WTC11 (cell line): Measurements from ENCODE around the gene TMEM231. TPM values are rescaled to one million over a fixed set of nuclear protein-coding genes. Genes with fewer than 3 reads are reported as not detected.
A peak's percentile ranks its signal among the peaks of the same experiment; 100 is the strongest.

ENCODE experiments used
- ATAC-seq: fragments of 200-7000 bp; cut with Tn5 transposase; 2 replicates; pipeline ENCODE4 v1.10.0; 2021; ENCODE audit warnings: mild to moderate bottlenecking, moderate library complexity
- CTCF ChIA-PET: fragments of 300-600 bp; sonication (Branson Sonifier 250); formaldehyde crosslinking; loops from one replicate; lab custom pipeline; 2021; ENCODE audit warnings: antibody characterized with exemption; lab: Charles Lee
- POLR2A ChIA-PET: fragments of 350-600 bp; sonication (Branson Sonifier 250); formaldehyde crosslinking; loops from one replicate; lab custom pipeline; 2021; ENCODE audit warnings: antibody characterized with exemption; lab: Charles Lee
- DNase-seq: peaks from one replicate; pipeline ENCODE4 v3.0.0; 2021; ENCODE audit warnings: low spot score
- H3K27ac Mint-ChIP-seq: 2 replicates; pipeline ENCODE4 v1.8.0; 2021; ENCODE audit warnings: mixed read lengths
- H3K27me3 Mint-ChIP-seq: 2 replicates; pipeline ENCODE4 v1.8.0; 2021; ENCODE audit warnings: low read depth, mild to moderate bottlenecking, moderate library complexity, mixed read lengths
- H3K36me3 Mint-ChIP-seq: 2 replicates; pipeline ENCODE4 v1.8.0; 2021; ENCODE audit warnings: mixed read lengths
- H3K4me1 Mint-ChIP-seq: 2 replicates; pipeline ENCODE4 v1.8.0; 2022; ENCODE audit warnings: mixed read lengths
- H3K4me3 Mint-ChIP-seq: 2 replicates; pipeline ENCODE4 v1.8.0; 2021; ENCODE audit warnings: mild to moderate bottlenecking, moderate library complexity, mixed read lengths
- H3K9me3 Mint-ChIP-seq: 2 replicates; pipeline ENCODE4 v1.8.0; 2021; ENCODE audit warnings: mixed read lengths
- E2F4 ChIP-seq: sonication (generic); formaldehyde crosslinking; IDR thresholded peaks from 2 replicates; pipeline ENCODE4 v1.8.1; 2022; ENCODE audit warnings: low read depth, mild to moderate bottlenecking, moderate library complexity, missing genetic modification reagents, borderline replicate concordance
- ELF4 ChIP-seq: sonication (generic); formaldehyde crosslinking; IDR thresholded peaks from 2 replicates; pipeline ENCODE4 v1.8.1; 2022; ENCODE audit warnings: low read depth, mild to moderate bottlenecking, moderate library complexity, missing genetic modification reagents
- FOXJ3 ChIP-seq: sonication (generic); formaldehyde crosslinking; IDR thresholded peaks from 2 replicates; pipeline ENCODE4 v1.9.0; 2021; ENCODE audit warnings: missing genetic modification reagents, mild to moderate bottlenecking, borderline replicate concordance
- HMGA2 ChIP-seq: fragments of 250-450 bp; sonication (Bioruptor Pico); IDR thresholded peaks from 2 replicates; pipeline ENCODE4 v1.4.0; 2021; ENCODE audit warnings: mild to moderate bottlenecking, moderate library complexity
- OVOL2 ChIP-seq: fragments of 250-450 bp; sonication (Bioruptor Pico); IDR thresholded peaks from 2 replicates; pipeline ENCODE4 v1.9.0; 2021; ENCODE audit warnings: mild to moderate bottlenecking, borderline replicate concordance
- STAT6 ChIP-seq: sonication (generic); formaldehyde crosslinking; conservative IDR thresholded peaks from 2 replicates; pipeline ENCODE4 v1.8.1; 2023; ENCODE audit warnings: mild to moderate bottlenecking, low read depth, missing genetic modification reagents, moderate library complexity
- ZBTB21 ChIP-seq: sonication (generic); formaldehyde crosslinking; IDR thresholded peaks from 2 replicates; pipeline ENCODE4 v1.8.1; 2023; ENCODE audit warnings: mild to moderate bottlenecking, missing genetic modification reagents, borderline replicate concordance
- ZNF121 ChIP-seq: sonication (generic); formaldehyde crosslinking; IDR thresholded peaks from 2 replicates; pipeline ENCODE4 v1.8.0; 2023; ENCODE audit warnings: missing genetic modification reagents
- ZNF138 ChIP-seq: sonication (generic); formaldehyde crosslinking; conservative IDR thresholded peaks from 2 replicates; pipeline ENCODE4 v1.8.1; 2022; ENCODE audit warnings: mild to moderate bottlenecking, moderate library complexity, missing genetic modification reagents
- ZNF232 ChIP-seq: sonication (generic); formaldehyde crosslinking; IDR thresholded peaks from 2 replicates; pipeline ENCODE4 v1.8.0; 2022; ENCODE audit warnings: mild to moderate bottlenecking, missing genetic modification reagents
- ZNF423 ChIP-seq: fragments of 250-450 bp; sonication (Bioruptor Pico); IDR thresholded peaks from 2 replicates; pipeline ENCODE4 v2.1.2; 2022; ENCODE audit warnings: mild to moderate bottlenecking, moderate library complexity
- ZNF671 ChIP-seq: fragments of 250-450 bp; sonication (Bioruptor Pico); IDR thresholded peaks from 2 replicates; pipeline ENCODE4 v1.8.0; 2021; ENCODE audit warnings: mild to moderate bottlenecking
- total RNA-seq: library from RNA; stranded (reverse); gene quantifications from 3 replicates; pipeline ENCODE4 v1.2.3, GENCODE V29; 2021
- TF ChIP-seq, protein P1 (sequence below): sonication (generic); formaldehyde crosslinking; IDR thresholded peaks from 2 replicates; pipeline ENCODE4 v1.8.1; 2023; ENCODE audit warnings: mild to moderate bottlenecking, missing genetic modification reagents, borderline replicate concordance
- TF ChIP-seq, protein P2 (sequence below): fragments of 250-450 bp; sonication (Bioruptor Pico); IDR thresholded peaks from 2 replicates; pipeline ENCODE4 v1.9.0; 2021; ENCODE audit warnings: moderate library complexity, mild to moderate bottlenecking, inconsistent platforms, borderline replicate concordance
- TF ChIP-seq, protein P3 (sequence below): fragments of 250-450 bp; sonication (Bioruptor Pico); IDR thresholded peaks from 2 replicates; pipeline ENCODE4 v2.1.2; 2022; ENCODE audit warnings: mild to moderate bottlenecking, moderate library complexity

The TMEM231 gene
- total RNA-seq, 1 experiment from 2014 or later = 12.0 TPM

GRCh38 chr16:75579281-75579834, 23.3 kb upstream of the TMEM231 start:
- no peak overlapping the region for H3K4me3 Mint-ChIP-seq
- TF ChIP-seq ZNF232 (no peak), STAT6 (no peak)
- TF ChIP-seq, all 79 proteins: peak for 0
- Mint-ChIP-seq H3K27me3 (no peaks in the 10 kb centered on the region), H3K9me3 (no peaks in the 10 kb centered on the region), H3K4me1 (peaks cover 16% of the 10 kb centered on the region), H3K27ac (peak overlapping the region; percentile 45; the same call in 1 of the 2 replicates), H3K36me3 (peaks cover 34% of the 10 kb centered on the region)
- CTCF ChIA-PET = interaction anchor here (0.5 kb wide), 1 partner anchor 62 kb away, joined by 3 read pairs; no protein-coding TSS in a partner anchor
- ATAC-seq = no peak
- POLR2A ChIA-PET = interaction anchor here (0.6 kb wide), 1 partner anchor 19 kb away, joined by 5 read pairs; no protein-coding TSS in a partner anchor
- DNase-seq = no peak

- no peak for DNase-seq
- Mint-ChIP-seq H3K4me3 (no peak overlapping the region), H3K27ac (peak overlapping the region; percentile 12; the same call in 1 of the 2 replicates), H3K27me3 (no peaks in the 10 kb centered on the region), H3K4me1 (peaks cover 16% of the 10 kb centered on the region), H3K9me3 (no peaks in the 10 kb centered on the region), H3K36me3 (peaks cover 38% of the 10 kb centered on the region)
- ChIA-PET POLR2A (no interaction called here), CTCF (no interaction called here)
- ATAC-seq = no peak
- TF ChIP-seq, protein P1, sequence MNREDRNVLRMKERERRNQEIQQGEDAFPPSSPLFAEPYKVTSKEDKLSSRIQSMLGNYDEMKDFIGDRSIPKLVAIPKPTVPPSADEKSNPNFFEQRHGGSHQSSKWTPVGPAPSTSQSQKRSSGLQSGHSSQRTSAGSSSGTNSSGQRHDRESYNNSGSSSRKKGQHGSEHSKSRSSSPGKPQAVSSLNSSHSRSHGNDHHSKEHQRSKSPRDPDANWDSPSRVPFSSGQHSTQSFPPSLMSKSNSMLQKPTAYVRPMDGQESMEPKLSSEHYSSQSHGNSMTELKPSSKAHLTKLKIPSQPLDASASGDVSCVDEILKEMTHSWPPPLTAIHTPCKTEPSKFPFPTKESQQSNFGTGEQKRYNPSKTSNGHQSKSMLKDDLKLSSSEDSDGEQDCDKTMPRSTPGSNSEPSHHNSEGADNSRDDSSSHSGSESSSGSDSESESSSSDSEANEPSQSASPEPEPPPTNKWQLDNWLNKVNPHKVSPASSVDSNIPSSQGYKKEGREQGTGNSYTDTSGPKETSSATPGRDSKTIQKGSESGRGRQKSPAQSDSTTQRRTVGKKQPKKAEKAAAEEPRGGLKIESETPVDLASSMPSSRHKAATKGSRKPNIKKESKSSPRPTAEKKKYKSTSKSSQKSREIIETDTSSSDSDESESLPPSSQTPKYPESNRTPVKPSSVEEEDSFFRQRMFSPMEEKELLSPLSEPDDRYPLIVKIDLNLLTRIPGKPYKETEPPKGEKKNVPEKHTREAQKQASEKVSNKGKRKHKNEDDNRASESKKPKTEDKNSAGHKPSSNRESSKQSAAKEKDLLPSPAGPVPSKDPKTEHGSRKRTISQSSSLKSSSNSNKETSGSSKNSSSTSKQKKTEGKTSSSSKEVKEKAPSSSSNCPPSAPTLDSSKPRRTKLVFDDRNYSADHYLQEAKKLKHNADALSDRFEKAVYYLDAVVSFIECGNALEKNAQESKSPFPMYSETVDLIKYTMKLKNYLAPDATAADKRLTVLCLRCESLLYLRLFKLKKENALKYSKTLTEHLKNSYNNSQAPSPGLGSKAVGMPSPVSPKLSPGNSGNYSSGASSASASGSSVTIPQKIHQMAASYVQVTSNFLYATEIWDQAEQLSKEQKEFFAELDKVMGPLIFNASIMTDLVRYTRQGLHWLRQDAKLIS (CRISPR knock-in tag) = no peak
- no peak for TF ChIP-seq ZNF671 (CRISPR knock-in tag)
- TF ChIP-seq FOXJ3 = no peak
- no peak for TF ChIP-seq OVOL2 (CRISPR knock-in tag)
- no peak for TF ChIP-seq E2F4
- TF ChIP-seq ZNF423 = no peak
- TF ChIP-seq ZBTB21 (CRISPR knock-in tag) = no peak
- TF ChIP-seq, protein P2, sequence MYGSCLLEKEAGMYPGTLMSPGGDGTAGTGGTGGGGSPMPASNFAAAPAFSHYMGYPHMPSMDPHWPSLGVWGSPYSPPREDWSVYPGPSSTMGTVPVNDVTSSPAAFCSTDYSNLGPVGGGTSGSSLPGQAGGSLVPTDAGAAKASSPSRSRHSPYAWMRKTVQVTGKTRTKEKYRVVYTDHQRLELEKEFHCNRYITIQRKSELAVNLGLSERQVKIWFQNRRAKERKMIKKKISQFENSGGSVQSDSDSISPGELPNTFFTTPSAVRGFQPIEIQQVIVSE (CRISPR knock-in tag) = no peak
- TF ChIP-seq, protein P3, sequence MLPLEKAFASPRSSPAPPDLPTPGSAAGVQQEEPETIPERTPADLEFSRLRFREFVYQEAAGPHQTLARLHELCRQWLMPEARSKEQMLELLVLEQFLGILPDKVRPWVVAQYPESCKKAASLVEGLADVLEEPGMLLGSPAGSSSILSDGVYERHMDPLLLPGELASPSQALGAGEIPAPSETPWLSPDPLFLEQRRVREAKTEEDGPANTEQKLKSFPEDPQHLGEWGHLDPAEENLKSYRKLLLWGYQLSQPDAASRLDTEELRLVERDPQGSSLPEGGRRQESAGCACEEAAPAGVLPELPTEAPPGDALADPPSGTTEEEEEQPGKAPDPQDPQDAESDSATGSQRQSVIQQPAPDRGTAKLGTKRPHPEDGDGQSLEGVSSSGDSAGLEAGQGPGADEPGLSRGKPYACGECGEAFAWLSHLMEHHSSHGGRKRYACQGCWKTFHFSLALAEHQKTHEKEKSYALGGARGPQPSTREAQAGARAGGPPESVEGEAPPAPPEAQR (CRISPR knock-in tag) = no peak
- no peak for TF ChIP-seq ELF4
- TF ChIP-seq ZNF121 (CRISPR knock-in tag) = no peak
- TF ChIP-seq ZNF138 (CRISPR knock-in tag) = no peak
- no peak for TF ChIP-seq HMGA2
Observed at GRCh38 chr16:75578725-75579124, 22.7 kb upstream of the TMEM231 start.
